Stomach (tissue), 4 donors: ENCODE results near the gene CD320.

Source experiments
- CTCF ChIP-seq, 7 experiments: fragments of 450-650 bp in 4 of 7; fragments of 200-600 bp in 3 of 7; sonication (generic) in 3 of 7; IDR thresholded peaks; one replicate each; pipeline ENCODE4 v1.5.1; 2016 to 2019; ENCODE audit warnings: antibody characterized with exemption in 7 of 7, control low read depth in 2 of 7, mild to moderate bottlenecking in 1 of 7
- EP300 ChIP-seq: sonication (generic); formaldehyde crosslinking; IDR thresholded peaks from one replicate; pipeline ENCODE4 v1.6.1; 2017; ENCODE audit warnings: antibody characterized with exemption
- POLR2A ChIP-seq, 4 donors: fragments of 450-650 bp; IDR thresholded peaks; one replicate each; pipeline ENCODE4 v1.6.1; 2016; ENCODE audit warnings: antibody characterized with exemption in 4 of 4, control low read depth in 2 of 4, mild to moderate bottlenecking in 1 of 4, moderate library complexity in 1 of 4

GRCh38 chr19:8259922-8260247, 48.3 kb downstream of the CD320 start:
- no peak for TF ChIP-seq CTCF (IDR thresholded peaks at IDR 0.05)
- no peak for TF ChIP-seq EP300
- no peak for TF ChIP-seq POLR2A (IDR thresholded peaks at IDR 0.05)
